VCaP (cell line): ENCODE results near the gene WDR6.

Experiments
- H3K27ac ChIP-seq: fragments of 450-650 bp; 2 replicates; pipeline ENCODE4 v1.5.1; 2017
- TF ChIP-seq, protein P1 (sequence below): fragments of 450-650 bp; conservative IDR thresholded peaks from 2 replicates; pipeline ENCODE4 v1.5.1; 2017; ENCODE audit warnings: mild to moderate bottlenecking, moderate library complexity

WDR6 gene

DNA sequence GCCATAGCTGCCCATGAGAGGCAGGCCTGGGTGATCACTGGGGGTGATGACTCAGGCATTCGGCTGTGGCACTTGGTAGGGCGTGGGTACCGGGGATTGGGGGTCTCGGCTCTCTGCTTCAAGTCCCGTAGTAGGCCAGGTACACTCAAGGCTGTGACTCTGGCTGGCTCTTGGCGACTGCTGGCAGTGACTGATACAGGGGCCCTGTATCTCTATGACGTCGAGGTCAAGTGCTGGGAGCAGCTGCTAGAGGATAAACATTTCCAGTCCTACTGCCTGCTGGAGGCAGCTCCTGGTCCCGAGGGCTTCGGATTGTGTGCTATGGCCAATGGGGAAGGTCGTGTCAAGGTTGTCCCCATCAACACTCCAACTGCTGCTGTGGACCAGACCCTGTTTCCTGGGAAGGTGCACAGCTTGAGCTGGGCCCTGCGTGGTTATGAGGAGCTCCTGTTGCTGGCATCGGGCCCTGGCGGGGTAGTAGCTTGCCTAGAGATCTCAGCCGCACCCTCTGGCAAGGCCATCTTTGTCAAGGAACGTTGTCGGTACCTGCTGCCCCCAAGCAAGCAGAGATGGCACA, 5.3 kb downstream of the WDR6 start:
- H3K27ac ChIP-seq: 0 out of 2 replicates have a peak overlapping the region, but pooled peaks have one; percentile 32
- TF ChIP-seq, protein P1, sequence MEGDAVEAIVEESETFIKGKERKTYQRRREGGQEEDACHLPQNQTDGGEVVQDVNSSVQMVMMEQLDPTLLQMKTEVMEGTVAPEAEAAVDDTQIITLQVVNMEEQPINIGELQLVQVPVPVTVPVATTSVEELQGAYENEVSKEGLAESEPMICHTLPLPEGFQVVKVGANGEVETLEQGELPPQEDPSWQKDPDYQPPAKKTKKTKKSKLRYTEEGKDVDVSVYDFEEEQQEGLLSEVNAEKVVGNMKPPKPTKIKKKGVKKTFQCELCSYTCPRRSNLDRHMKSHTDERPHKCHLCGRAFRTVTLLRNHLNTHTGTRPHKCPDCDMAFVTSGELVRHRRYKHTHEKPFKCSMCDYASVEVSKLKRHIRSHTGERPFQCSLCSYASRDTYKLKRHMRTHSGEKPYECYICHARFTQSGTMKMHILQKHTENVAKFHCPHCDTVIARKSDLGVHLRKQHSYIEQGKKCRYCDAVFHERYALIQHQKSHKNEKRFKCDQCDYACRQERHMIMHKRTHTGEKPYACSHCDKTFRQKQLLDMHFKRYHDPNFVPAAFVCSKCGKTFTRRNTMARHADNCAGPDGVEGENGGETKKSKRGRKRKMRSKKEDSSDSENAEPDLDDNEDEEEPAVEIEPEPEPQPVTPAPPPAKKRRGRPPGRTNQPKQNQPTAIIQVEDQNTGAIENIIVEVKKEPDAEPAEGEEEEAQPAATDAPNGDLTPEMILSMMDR: no peak

DNA sequence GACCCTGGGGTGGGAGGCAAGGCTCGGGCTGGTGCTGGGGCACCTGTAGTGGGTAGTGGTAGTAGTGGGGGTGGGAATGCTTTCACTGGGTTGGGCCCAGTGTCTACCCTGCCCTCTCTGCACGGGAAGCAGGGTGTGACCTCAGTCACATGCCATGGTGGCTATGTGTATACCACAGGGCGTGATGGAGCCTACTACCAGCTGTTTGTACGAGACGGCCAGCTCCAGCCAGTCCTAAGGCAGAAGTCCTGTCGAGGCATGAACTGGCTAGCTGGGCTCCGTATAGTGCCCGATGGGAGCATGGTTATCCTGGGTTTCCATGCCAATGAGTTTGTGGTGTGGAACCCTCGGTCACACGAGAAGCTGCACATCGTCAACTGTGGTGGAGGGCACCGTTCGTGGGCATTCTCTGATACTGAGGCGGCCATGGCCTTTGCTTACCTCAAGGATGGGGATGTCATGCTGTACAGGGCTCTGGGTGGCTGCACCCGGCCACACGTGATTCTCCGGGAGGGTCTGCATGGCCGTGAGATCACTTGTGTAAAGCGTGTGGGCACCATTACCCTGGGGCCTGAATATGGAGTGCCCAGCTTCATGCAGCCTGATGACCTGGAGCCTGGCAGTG, 6.0 kb downstream of the WDR6 start:
- 0 out of 2 replicates have a peak overlapping the region, but pooled peaks have one; percentile 32 for H3K27ac ChIP-seq
- TF ChIP-seq, protein P1: no peak

DNA sequence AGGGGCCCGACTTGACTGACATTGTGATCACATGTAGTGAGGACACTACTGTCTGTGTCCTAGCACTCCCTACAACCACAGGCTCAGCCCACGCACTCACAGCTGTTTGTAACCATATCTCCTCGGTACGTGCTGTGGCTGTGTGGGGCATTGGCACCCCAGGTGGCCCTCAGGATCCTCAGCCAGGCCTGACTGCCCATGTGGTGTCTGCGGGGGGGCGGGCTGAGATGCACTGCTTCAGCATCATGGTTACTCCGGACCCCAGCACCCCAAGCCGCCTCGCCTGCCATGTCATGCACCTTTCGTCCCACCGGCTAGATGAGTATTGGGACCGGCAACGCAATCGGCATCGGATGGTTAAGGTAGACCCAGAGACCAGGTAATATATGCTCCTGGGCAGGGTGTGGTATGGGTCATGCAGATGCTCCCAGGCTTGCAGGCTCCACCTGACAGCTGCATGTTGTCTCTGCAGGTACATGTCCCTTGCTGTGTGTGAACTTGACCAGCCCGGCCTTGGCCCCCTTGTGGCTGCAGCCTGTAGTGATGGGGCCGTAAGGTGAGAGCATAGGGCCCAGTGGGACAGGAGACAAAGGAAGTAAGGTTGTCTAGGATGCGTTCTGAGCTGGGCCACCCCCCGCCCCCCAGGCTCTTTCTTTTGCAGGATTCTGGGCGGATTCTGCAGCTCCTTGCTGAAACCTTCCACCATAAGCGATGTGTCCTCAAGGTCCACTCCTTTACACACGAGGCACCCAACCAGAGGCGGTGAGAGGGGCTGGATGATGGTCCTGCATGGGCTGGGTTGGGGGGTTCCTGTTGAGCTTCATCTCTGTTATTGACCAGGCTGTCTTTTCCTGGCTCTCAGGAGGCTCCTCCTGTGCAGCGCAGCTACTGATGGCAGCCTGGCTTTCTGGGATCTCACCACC, 6.8 kb downstream of the WDR6 start:
- TF ChIP-seq, protein P1: peak; percentile 83
- H3K27ac ChIP-seq: no peak overlapping the region

DNA sequence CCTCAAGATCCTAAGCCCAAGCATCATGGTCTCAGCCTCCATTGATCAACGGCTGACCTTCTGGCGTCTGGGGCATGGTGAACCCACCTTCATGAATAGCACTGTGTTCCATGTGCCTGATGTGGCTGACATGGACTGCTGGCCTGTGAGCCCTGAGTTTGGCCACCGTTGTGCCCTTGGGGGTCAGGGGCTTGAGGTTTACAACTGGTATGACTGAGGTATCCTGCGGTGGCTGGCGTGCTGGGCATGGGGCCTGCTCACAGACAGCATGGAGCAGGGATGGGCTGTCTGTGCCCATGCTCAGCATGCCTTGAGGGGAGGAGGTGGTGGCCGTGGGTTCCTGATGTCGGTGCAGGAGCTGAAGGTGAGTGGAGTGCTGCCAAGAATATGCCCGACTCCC, 7.9 kb downstream of the WDR6 start:
- TF ChIP-seq, protein P1: no peak
- H3K27ac ChIP-seq: no peak overlapping the region

DNA sequence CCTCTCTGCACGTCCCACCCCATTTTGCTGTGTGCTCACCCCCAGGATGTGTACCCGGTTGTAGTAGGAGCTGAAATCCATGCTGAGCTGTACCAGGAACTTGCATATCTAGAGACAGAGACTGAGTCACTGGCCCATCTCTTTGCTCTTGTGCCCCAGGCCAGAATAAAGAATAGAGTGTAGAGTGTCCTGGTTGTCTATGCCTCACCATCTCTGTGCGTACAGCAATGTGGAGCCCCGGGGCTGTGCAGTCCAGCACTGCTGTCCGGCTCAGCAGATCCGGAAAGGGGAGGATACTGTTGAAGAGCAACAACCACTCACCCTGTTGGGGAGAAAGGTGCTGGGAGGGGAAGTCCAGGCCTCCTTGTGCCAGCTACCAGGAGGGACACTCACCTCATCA, 8.6 kb downstream of the WDR6 start:
- TF ChIP-seq, protein P1: no peak

DNA sequence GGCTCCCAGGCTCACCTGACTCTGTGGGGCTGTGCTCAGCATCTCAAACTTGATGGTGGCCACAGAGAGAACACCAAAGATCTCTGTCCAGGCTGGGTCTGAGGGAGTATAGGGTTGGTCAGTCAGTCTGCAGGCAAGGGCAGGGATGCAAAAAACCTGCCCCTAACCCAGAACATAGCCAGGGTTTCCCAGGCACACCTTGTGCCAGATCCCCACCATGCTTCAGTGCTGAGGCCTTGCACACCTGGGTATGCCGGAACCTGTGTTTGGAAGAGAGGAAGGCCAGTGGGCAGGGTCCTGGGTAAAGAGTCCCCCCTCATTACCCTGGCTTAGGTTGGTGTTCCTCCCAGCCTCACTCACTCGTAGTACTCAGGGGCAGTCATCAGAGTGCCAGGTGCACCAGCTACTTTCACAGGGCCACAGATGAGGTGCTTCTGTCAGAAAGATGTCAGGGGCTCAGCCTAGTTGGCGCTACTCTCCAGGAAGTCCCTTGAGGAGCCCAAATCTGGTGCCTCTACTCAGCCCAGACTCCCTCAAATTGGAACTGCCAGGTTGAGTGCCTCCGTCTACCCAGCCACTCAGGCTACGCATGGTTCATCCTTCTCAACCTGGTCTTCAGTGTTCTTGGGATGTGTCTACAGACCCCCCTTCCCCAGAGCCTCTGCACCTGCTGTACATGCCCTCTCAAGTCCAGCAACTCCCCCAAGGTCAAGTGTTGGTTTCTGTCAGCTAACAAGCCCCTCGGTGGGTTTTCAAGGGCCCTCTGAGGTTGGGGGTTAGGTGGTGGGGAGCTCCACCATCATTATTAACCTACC, 9.4 kb downstream of the WDR6 start:
- TF ChIP-seq, protein P1: no peak
- H3K27ac ChIP-seq: peak overlapping the region; percentile 99

More for the DNA sequence above, 8.6 kb downstream of the WDR6 start:
- H3K27ac ChIP-seq: peak overlapping the region; percentile 99
